A549 (cell line): ENCODE measurements around the gene VIPR2. TPM values are rescaled to one million over a fixed set of nuclear protein-coding genes. Genes with fewer than 3 reads are reported as not detected.

Source experiments
- ATAC-seq, 2 experiments: fragments of 200-7000 bp in 1 of 2; fragments of >200 bp in 1 of 2; cut with Nextera tagmentation in 1 of 2; cut with Tn5 transposase in 1 of 2; 3 replicates each; pipeline versions ENCODE4 v1.8.0 to v1.9.1; 2018 to 2020; ENCODE audit warnings: mild to moderate bottlenecking in 1 of 2, moderate library complexity in 1 of 2
- CTCF ChIA-PET: fragments of 300-600 bp; sonication (Branson Sonifier 250); formaldehyde crosslinking; extraction: SDS; loops from one replicate; lab custom pipeline; 2021; ENCODE audit warnings: antibody characterized with exemption, inconsistent platforms; lab: Yijun Ruan, JAX
- POLR2A ChIA-PET: fragments of 350-600 bp; formaldehyde crosslinking; extraction: SDS; loops from one replicate; lab custom pipeline; 2021; ENCODE audit warnings: antibody characterized with exemption, inconsistent platforms; lab: Yijun Ruan, JAX
- DNase-seq, 2 experiments: peaks; one replicate each; pipeline versions ENCODE4 v3.0.0 to v3.0.0-alpha.2; 2011 to 2016; ENCODE audit warnings: low read depth in 1 of 2, low spot score in 1 of 2
- FAIRE-seq: peaks from 2 replicates; lab custom pipeline; 2011; peaks lifted over from hg19 to GRCh38; lab: Jason Lieb, UNC
- H3K27ac ChIP-seq, 2 experiments: fragments of >200 bp; sonication (Bioruptor Twin); formaldehyde crosslinking; 3 replicates each; pipeline ENCODE4 v1.5.1; 2016 to 2017
- H3K4me1 ChIP-seq: fragments of >200 bp; sonication (Bioruptor Twin); formaldehyde crosslinking; 3 replicates; pipeline ENCODE4 v1.6.1; 2016
- H3K4me2 ChIP-seq: fragments of >200 bp; sonication (Bioruptor Twin); formaldehyde crosslinking; 3 replicates; pipeline ENCODE4 v1.6.1; 2016
- H3K4me3 ChIP-seq: fragments of >200 bp; sonication (Bioruptor Twin); formaldehyde crosslinking; 3 replicates; pipeline ENCODE4 v1.5.1; 2016
- H3K9me3 ChIP-seq: fragments of >200 bp; sonication (Bioruptor Twin); formaldehyde crosslinking; 3 replicates; pipeline ENCODE4 v1.6.1; 2016
- CEBPB ChIP-seq, 2 experiments: fragments of >200 bp in 1 of 2; sonication (Bioruptor Twin) in 1 of 2; formaldehyde crosslinking in 1 of 2; IDR thresholded peaks; 2 replicates each; pipeline ENCODE4 v1.6.1; 2012 to 2016
- EP300 ChIP-seq, 2 experiments: fragments of >200 bp; sonication (Bioruptor Twin); formaldehyde crosslinking; IDR thresholded peaks; 2 replicates in 1 of 2; 3 replicates in 1 of 2; pipeline ENCODE4 v1.6.1; 2016 to 2017
- ESRRA ChIP-seq: fragments of 150-350 bp; IDR thresholded peaks from 2 replicates; pipeline ENCODE4 v1.6.1; 2014; ENCODE audit warnings: mild to moderate bottlenecking, low read length, borderline replicate concordance
- FOSL2 ChIP-seq, 2 experiments: fragments of 450-650 bp in 1 of 2; fragments of >200 bp in 1 of 2; sonication (Bioruptor Twin) in 1 of 2; formaldehyde crosslinking; IDR thresholded peaks; 2 replicates each; pipeline versions ENCODE4 v1.5.0 to v1.6.1; 2016 to 2020; ENCODE audit warnings: mild to moderate bottlenecking in 1 of 2, moderate library complexity in 1 of 2
- HEYL ChIP-seq: fragments of 250-450 bp; sonication (Bioruptor Pico); IDR thresholded peaks from 2 replicates; pipeline ENCODE4 v1.8.0; 2021; ENCODE audit warnings: mild to moderate bottlenecking, moderate library complexity
- HOXA7 ChIP-seq: fragments of 250-450 bp; sonication (Bioruptor Pico); IDR thresholded peaks from 2 replicates; pipeline ENCODE4 v1.5.0; 2020; ENCODE audit warnings: mild to moderate bottlenecking, moderate library complexity
- HOXB5 ChIP-seq: fragments of 250-450 bp; sonication (Bioruptor Pico); IDR thresholded peaks from 2 replicates; pipeline ENCODE4 v1.5.0; 2020; ENCODE audit warnings: mild to moderate bottlenecking, moderate library complexity
- JUN ChIP-seq, 2 experiments: fragments of >200 bp; sonication (Bioruptor Twin); formaldehyde crosslinking; IDR thresholded peaks; 2 replicates in 1 of 2; 3 replicates in 1 of 2; pipeline ENCODE4 v1.6.1; 2016 to 2017
- JUNB ChIP-seq: fragments of >200 bp; sonication (Bioruptor Twin); formaldehyde crosslinking; IDR thresholded peaks from 2 replicates; pipeline ENCODE4 v1.6.1; 2016
- MAFK ChIP-seq: fragments of 450-650 bp; IDR thresholded peaks from 2 replicates; pipeline ENCODE4 v1.6.1; 2014; ENCODE audit not compliant: partially characterized antibody
- MAZ ChIP-seq: fragments of 150-350 bp; IDR thresholded peaks from 2 replicates; pipeline ENCODE4 v1.6.1; 2014; ENCODE audit warnings: antibody characterized with exemption, low read depth, low read length, borderline replicate concordance
- NFE2L2 ChIP-seq: fragments of 150-350 bp; conservative IDR thresholded peaks from 2 replicates; pipeline ENCODE4 v1.6.1; 2014; ENCODE audit warnings: low read length
- POLR2A ChIP-seq: IDR thresholded peaks from 2 replicates; pipeline ENCODE4 v1.6.1; 2012; ENCODE audit warnings: mild to moderate bottlenecking, low read length
- POLR2AphosphoS2 ChIP-seq: conservative IDR thresholded peaks from 2 replicates; pipeline ENCODE4 v1.6.1; 2012; ENCODE audit warnings: low read length, improper control_type of control experiment, inconsistent platforms
- RAD21 ChIP-seq, 2 experiments: fragments of >200 bp in 1 of 2; sonication (Bioruptor Twin) in 1 of 2; formaldehyde crosslinking in 1 of 2; IDR thresholded peaks in 1 of 2; conservative IDR thresholded peaks in 1 of 2; 2 replicates in 1 of 2; 3 replicates in 1 of 2; pipeline ENCODE4 v1.6.1; 2012 to 2018; ENCODE audit warnings: inconsistent platforms in 1 of 2
- RARB ChIP-seq: fragments of 250-450 bp; sonication (Bioruptor Pico); IDR thresholded peaks from 2 replicates; pipeline ENCODE4 v1.8.0; 2021; ENCODE audit warnings: mild to moderate bottlenecking, moderate library complexity
- SMC3 ChIP-seq: fragments of >200 bp; sonication (Bioruptor Twin); formaldehyde crosslinking; IDR thresholded peaks from 3 replicates; pipeline ENCODE4 v1.6.1; 2018; ENCODE audit warnings: inconsistent platforms
- TFCP2L1 ChIP-seq: fragments of 250-450 bp; sonication (Bioruptor Pico); IDR thresholded peaks from 2 replicates; pipeline ENCODE4 v1.5.0; 2021; ENCODE audit warnings: mild to moderate bottlenecking
- TP53 ChIP-seq: fragments of 250-450 bp; sonication (Bioruptor Pico); IDR thresholded peaks from 2 replicates; pipeline ENCODE4 v1.5.0; 2021; ENCODE audit warnings: mild to moderate bottlenecking, moderate library complexity
- ZC3H11A ChIP-seq: fragments of 450-650 bp; IDR thresholded peaks from 2 replicates; pipeline ENCODE4 v1.6.1; 2014; ENCODE audit warnings: antibody characterized with exemption, mild to moderate bottlenecking
- ZNF302 ChIP-seq: fragments of 250-450 bp; sonication (Bioruptor Pico); IDR thresholded peaks from 2 replicates; pipeline ENCODE4 v1.9.0; 2021; ENCODE audit warnings: inconsistent platforms, mild to moderate bottlenecking, moderate library complexity
- WGBS: methylation state at CpG from one replicate; pipeline ENCODE4 v1.1.6; 2017; ENCODE audit errors: missing lambda C conversion rate; 5-methylcytosine and 5-hydroxymethylcytosine counted together
- polyA plus RNA-seq, 4 experiments: library from polyadenylated mRNA; depleted of rRNA in 3 of 4; stranded (reverse); fragments of >200 nt; fragmentation: RNase III in 1 of 4; extraction: RNeasy Plus Mini Kit Qiagen cat#74134 plus additional on column Dnase treatment in 1 of 4; gene quantifications; 2 replicates in 3 of 4; 3 replicates in 1 of 4; pipeline ENCODE4 v1.2.3, GENCODE V29; 2011 to 2017

Gene VIPR2
- polyA plus RNA-seq, 2 of the 4 experiments (the other 2 are of a cell fraction): not detected

- Histone ChIP-seq H3K27ac (no peak overlapping the region), H3K4me3 (no peak overlapping the region), H3K9me3 (no peaks in the 10 kb centered on the region), H3K4me1 (no peaks in the 10 kb centered on the region), H3K4me2 (no peak overlapping the region)
- WGBS: 73% methylated on average over 23 of the region's 23 CpGs
- ChIA-PET CTCF (interaction anchor here (1.5 kb wide), 1 partner anchor 11 kb away, joined by 3 read pairs; no protein-coding TSS in a partner anchor), POLR2A (no interaction called here)
- DNase-seq (no peak), FAIRE-seq (no peak), ATAC-seq (no peak)
- TF ChIP-seq ZNF302 (no peak), JUN (IDR thresholded peaks at IDR 0.05) (no peak), POLR2A (no peak), JUNB (no peak), CEBPB (IDR thresholded peaks at IDR 0.05) (no peak), FOSL2 (IDR thresholded peaks at IDR 0.05) (no peak), FOSL2 (CRISPR knock-in tag; IDR thresholded peaks at IDR 0.05) (no peak), ZC3H11A (no peak), EP300 (IDR thresholded peaks at IDR 0.05) (no peak), NFE2L2 (no peak), ESRRA (no peak), TFCP2L1 (CRISPR knock-in tag) (no peak), HEYL (CRISPR knock-in tag) (no peak), MAFK (no peak), SMC3 (no peak)
These were observed 46.8 kb downstream of the VIPR2 start for GRCh38 chr7:159097661-159098423.

GRCh38 chr7:159096736-159097581 is 47.7 kb downstream of the VIPR2 start:
- H3K9me3 ChIP-seq: no peaks in the 10 kb centered on the region
- no peaks in the 10 kb centered on the region for H3K4me1 ChIP-seq
- no peak for FAIRE-seq
- no peak overlapping the region for H3K27ac ChIP-seq
- TF ChIP-seq SMC3 (no peak), POLR2AphosphoS2 (no peak), RARB (CRISPR knock-in tag) (no peak), TP53 (CRISPR knock-in tag) (no peak), MAZ (no peak), EP300 (IDR thresholded peaks at IDR 0.05) (no peak), HOXA7 (CRISPR knock-in tag) (no peak), JUNB (no peak)
- ATAC-seq: no peak
- ChIA-PET POLR2A (no interaction called here), CTCF (no interaction called here)
- no peak overlapping the region for H3K4me2 ChIP-seq
- H3K4me3 ChIP-seq: no peak overlapping the region
- DNase-seq: no peak
- WGBS: 75% methylated on average over 27 of the region's 27 CpGs

- no peaks in the 10 kb centered on the region for H3K9me3 ChIP-seq
- no peak for FAIRE-seq
- WGBS: 77% methylated on average over 11 of the region's 14 CpGs
- no peak for TF ChIP-seq RAD21 (conservative IDR thresholded peaks at IDR 0.05 in 1 of 2, IDR thresholded peaks at IDR 0.05 in 1 of 2)
- TF ChIP-seq MAFK: no peak
- no peak for TF ChIP-seq HOXB5
- TF ChIP-seq, all 56 proteins: peak for 0
- ChIA-PET CTCF (no interaction called here), POLR2A (no interaction called here)
- no peaks in the 10 kb centered on the region for H3K4me1 ChIP-seq
- H3K4me2 ChIP-seq: no peak overlapping the region
- ATAC-seq: no peak
- no peak overlapping the region for H3K27ac ChIP-seq
- H3K4me3 ChIP-seq: no peak overlapping the region
- no peak for DNase-seq
These were observed 48.7 kb downstream of the VIPR2 start for GRCh38 chr7:159095979-159096411.
